ENCODE data around the gene URGCP. TPM values are rescaled to one million over a fixed set of nuclear protein-coding genes. Genes with fewer than 3 reads are reported as not detected.

Gene URGCP
- total RNA-seq, 1 experiment from 2014 or later: 38.3 TPM

Other genes starting within 250 kb of the URGCP start
- gene COA1, start 177.1 kb downstream of the URGCP start, total RNA-seq (2014; rRNA removed; shearing (Covaris generic); ENCODE audit: low replicate concordance): 37.0 and 58.9 TPM in 2 replicates
- 40.1 and 42.1 TPM in 2 replicates for gene BLVRA, start 147.9 kb downstream of the URGCP start, total RNA-seq (2014; rRNA removed; shearing (Covaris generic); ENCODE audit: low replicate concordance)
- gene MRPS24, start 37.1 kb downstream of the URGCP start, total RNA-seq (2014; rRNA removed; shearing (Covaris generic); ENCODE audit: low replicate concordance): 107 and 198 TPM in 2 replicates
- 10.7 and 20.7 TPM in 2 replicates for gene UBE2D4, start 19.8 kb upstream of the URGCP start, total RNA-seq (2014; rRNA removed; shearing (Covaris generic); ENCODE audit: low replicate concordance)
- gene SPDYE1, start 91.3 kb upstream of the URGCP start, total RNA-seq (2014; rRNA removed; shearing (Covaris generic); ENCODE audit: low replicate concordance): not detected in 2 replicates
- 103 and 166 TPM in 2 replicates for gene DBNL, start 138.1 kb upstream of the URGCP start, total RNA-seq (2014; rRNA removed; shearing (Covaris generic); ENCODE audit: low replicate concordance)
- gene PGAM2, start 159.0 kb upstream of the URGCP start, total RNA-seq (2014; rRNA removed; shearing (Covaris generic); ENCODE audit: low replicate concordance): not detected in 2 replicates
- gene POLM, start 175.9 kb upstream of the URGCP start, total RNA-seq (2014; rRNA removed; shearing (Covaris generic); ENCODE audit: low replicate concordance): 9.4 and 10.8 TPM in 2 replicates
- gene AEBP1, start 197.7 kb upstream of the URGCP start, total RNA-seq (2014; rRNA removed; shearing (Covaris generic); ENCODE audit: low replicate concordance): 36.8 and 45.8 TPM in 2 replicates
- 146 and 186 TPM in 2 replicates for gene POLD2, start 217.0 kb upstream of the URGCP start, total RNA-seq (2014; rRNA removed; shearing (Covaris generic); ENCODE audit: low replicate concordance)
- gene MYL7, start 234.7 kb upstream of the URGCP start, total RNA-seq (2014; rRNA removed; shearing (Covaris generic); ENCODE audit: low replicate concordance): not detected in 2 replicates